Stomach (tissue), 9 donors: ENCODE measurements around the gene KMT2E. TPM values are rescaled to one million over a fixed set of nuclear protein-coding genes. Genes with fewer than 3 reads are reported as not detected.
"Not testable (repeated sequence)": the region's sequence is repeated elsewhere in the genome, so short reads cannot be mapped to it uniquely, and the experiment has no call there.

Experiments used
- DNase-seq, 2 donors: peaks; one replicate each; pipeline versions ENCODE4 v3.0.0 to v3.0.0-alpha.2; 2013 to 2019
- H3K27ac ChIP-seq, 5 donors: fragments of 200-600 bp in 4 of 5; sonication (generic) in 4 of 5; one replicate each; pipeline ENCODE4 v1.5.1; 2013 to 2019; ENCODE audit warnings: mild to moderate bottlenecking in 1 of 5, moderate library complexity in 1 of 5
- H3K27me3 ChIP-seq, 3 donors: fragments of 200-600 bp; sonication (generic); one replicate each; pipeline ENCODE4 v1.5.1; 2017 to 2019; ENCODE audit warnings: mixed run types in 1 of 3
- H3K36me3 ChIP-seq, 4 donors: fragments of 200-600 bp; sonication (generic); 1 replicate in 3 of 4; 2 replicates in 1 of 4; pipeline ENCODE4 v1.5.1; 2016 to 2019
- H3K4me1 ChIP-seq, 4 donors: fragments of 200-600 bp; sonication (generic); one replicate each; pipeline ENCODE4 v1.5.1; 2016 to 2019
- H3K4me3 ChIP-seq, 4 donors: fragments of 200-600 bp; sonication (generic) in 3 of 4; one replicate each; pipeline ENCODE4 v1.5.1; 2016 to 2019; ENCODE audit warnings: mild to moderate bottlenecking in 1 of 4
- H3K9me3 ChIP-seq, 4 donors: fragments of 200-600 bp; sonication (generic); one replicate each; pipeline ENCODE4 v1.5.1; 2016 to 2019
- CTCF ChIP-seq, 7 experiments: fragments of 450-650 bp in 4 of 7; fragments of 200-600 bp in 3 of 7; sonication (generic) in 3 of 7; IDR thresholded peaks; one replicate each; pipeline ENCODE4 v1.5.1; 2016 to 2019; ENCODE audit warnings: antibody characterized with exemption in 7 of 7, control low read depth in 2 of 7, mild to moderate bottlenecking in 1 of 7
- EP300 ChIP-seq: sonication (generic); formaldehyde crosslinking; IDR thresholded peaks from one replicate; pipeline ENCODE4 v1.6.1; 2017; ENCODE audit warnings: antibody characterized with exemption
- POLR2A ChIP-seq, 4 donors: fragments of 450-650 bp; IDR thresholded peaks; one replicate each; pipeline ENCODE4 v1.6.1; 2016; ENCODE audit warnings: antibody characterized with exemption in 4 of 4, control low read depth in 2 of 4, mild to moderate bottlenecking in 1 of 4, moderate library complexity in 1 of 4
- POLR2AphosphoS5 ChIP-seq, 3 donors: sonication (generic); formaldehyde crosslinking; IDR thresholded peaks; one replicate each; pipeline ENCODE4 v1.6.1; 2016; ENCODE audit warnings: antibody characterized with exemption in 3 of 3
- WGBS, 5 donors: extraction: QIAGEN DNeasy Blood & Tissue Kit in 3 of 5; methylation state at CpG; one replicate each; pipeline versions ENCODE4 v1.1.5 to v1.1.7; 2013 to 2018; 5-methylcytosine and 5-hydroxymethylcytosine counted together
- intact Hi-C: fragments of 100-400 bp; cut with DNase I; formaldehyde crosslinking; loops from one replicate; pipeline ENCODE4 v1.15.1; 2023; ENCODE audit warnings: low total_unique reads
- polyA plus RNA-seq, 3 donors: library from polyadenylated mRNA; stranded (reverse); fragments of 200-250 nt; gene quantifications; one replicate each; pipeline ENCODE4 v1.2.3, GENCODE V29; 2013
- total RNA-seq, 5 donors: library from RNA; depleted of rRNA; stranded (reverse); fragments of >200 nt; gene quantifications; one replicate each; pipeline versions ENCODE4 v1.1.0 to v1.2.3, GENCODE V29; 2014 to 2016
- donor health status: healthy with polysubstance abuse.
- donor health status: Bipolar disorder and iron deficiency.
- donor health status: healthy.

KMT2E gene
- total and polyA plus RNA-seq, 8 donors, result 9.4 to 330 (median 67.7) TPM

- TF ChIP-seq POLR2AphosphoS5 (IDR thresholded peaks at IDR 0.05) (no peak), CTCF (IDR thresholded peaks at IDR 0.05) (no peak), EP300 (no peak), POLR2A (IDR thresholded peaks at IDR 0.05) (no peak)
- H3K27ac ChIP-seq, result no peak overlapping the region
- DNase-seq, result no peak
- H3K36me3 ChIP-seq, result peaks cover 0 to 73% (median 34%) of the 10 kb centered on the region in 4 donors
- intact Hi-C loops, result no loop called here
- H3K27me3 ChIP-seq, result no peaks in the 10 kb centered on the region
- H3K9me3 ChIP-seq, result no peaks in the 10 kb centered on the region
- peaks cover 33 to 88% (median 64%) of the 10 kb centered on the region in 4 donors for H3K4me1 ChIP-seq
- H3K4me3 ChIP-seq, result no peak overlapping the region
- 89 to 100% (median 97%) methylated on average over 1 of the region's 1 CpG for WGBS, 5 donors
Observed at GRCh38 chr7:105050493-105050892, 36.5 kb downstream of the KMT2E start.

GRCh38 chr7:105050899-105051298, 36.9 kb downstream of the KMT2E start:
- H3K9me3 ChIP-seq, H3K27me3 ChIP-seq, intact Hi-C loops, H3K27ac ChIP-seq, DNase-seq, H3K4me3 ChIP-seq: not testable (repeated sequence)
- Histone ChIP-seq H3K36me3 (peaks cover 0 to 69% (median 31%) of the 10 kb centered on the region in 4 donors), H3K4me1 (peaks cover 33 to 88% (median 63%) of the 10 kb centered on the region in 4 donors)
- WGBS, 5 donors, result 95 to 97% (median 96%) methylated on average over 7 of the region's 7 CpGs

GRCh38 chr7:105055084-105055483, 41.1 kb downstream of the KMT2E start:
- no peaks in the 10 kb centered on the region for H3K9me3 ChIP-seq
- H3K36me3 ChIP-seq, result peaks cover 0 to 48% (median 10%) of the 10 kb centered on the region in 4 donors
- H3K27ac ChIP-seq, result no peak overlapping the region
- H3K27me3 ChIP-seq, result no peaks in the 10 kb centered on the region
- H3K4me1 ChIP-seq, result peaks cover 9 to 85% (median 43%) of the 10 kb centered on the region in 4 donors
- H3K4me3 ChIP-seq, result no peak overlapping the region
- DNase-seq, result no peak
- WGBS, 5 donors, result 89 to 98% (median 95%) methylated on average over 2 of the region's 2 CpGs
- intact Hi-C loops, result no loop called here
- no peak for TF ChIP-seq CTCF (IDR thresholded peaks at IDR 0.05)
- TF ChIP-seq EP300, result no peak
- no peak for TF ChIP-seq POLR2AphosphoS5 (IDR thresholded peaks at IDR 0.05)
- no peak for TF ChIP-seq POLR2A (IDR thresholded peaks at IDR 0.05)

- Histone ChIP-seq H3K27me3 (no peaks in the 10 kb centered on the region), H3K36me3 (peaks cover 0 to 45% (median 9%) of the 10 kb centered on the region in 4 donors), H3K9me3 (no peaks in the 10 kb centered on the region), H3K4me1 (peaks cover 9 to 90% (median 47%) of the 10 kb centered on the region in 4 donors), H3K27ac (no peak overlapping the region), H3K4me3 (no peak overlapping the region)
- WGBS, 5 donors, result 34 to 58% (median 36%) methylated on average over 1 of the region's 1 CpG
- intact Hi-C loops, result no loop called here
- TF ChIP-seq POLR2AphosphoS5 (IDR thresholded peaks at IDR 0.05), result no peak
- TF ChIP-seq EP300, result no peak
- no peak for TF ChIP-seq POLR2A (IDR thresholded peaks at IDR 0.05)
- no peak for TF ChIP-seq CTCF (IDR thresholded peaks at IDR 0.05)
- no peak for DNase-seq
Observed at GRCh38 chr7:105055621-105056020, 41.6 kb downstream of the KMT2E start.

- H3K36me3 ChIP-seq, result peaks cover 0 to 32% (median 8%) of the 10 kb centered on the region in 4 donors
- H3K4me3 ChIP-seq, result no peak overlapping the region
- intact Hi-C loops, result no loop called here
- no peaks in the 10 kb centered on the region for H3K27me3 ChIP-seq
- 86 to 96% (median 93%) methylated on average over 4 of the region's 4 CpGs for WGBS, 5 donors
- peaks cover 9 to 93% (median 53%) of the 10 kb centered on the region in 4 donors for H3K4me1 ChIP-seq
- H3K9me3 ChIP-seq, result no peaks in the 10 kb centered on the region
- H3K27ac ChIP-seq, result no peak overlapping the region
- no peak for DNase-seq
- TF ChIP-seq POLR2A (IDR thresholded peaks at IDR 0.05) (no peak), CTCF (IDR thresholded peaks at IDR 0.05) (no peak), EP300 (no peak)
Observed at GRCh38 chr7:105057472-105057871, 43.5 kb downstream of the KMT2E start.
